Stimulated activated CD4-positive, alpha-beta T cell treated with anti-CD3 and anti-CD28 coated beads, TNF-alpha, amount 100 ng/mL, for 1 hour (primary cell): ENCODE results near the gene KCTD14.

Experiments
- DNase-seq, 3 donors: peaks; one replicate each; pipeline ENCODE4 v3.0.0-alpha.2; 2020; ENCODE audit warnings: low read depth in 3 of 3, low spot score in 1 of 3

KCTD14 gene

GRCh38 chr11:77966338-77966737, 56.7 kb downstream of the KCTD14 start:
- no peak for DNase-seq
